SJSA1 (cell line): Measurements from ENCODE around the gene NEK10. TPM values are rescaled to one million over a fixed set of nuclear protein-coding genes. Genes with fewer than 3 reads are reported as not detected.
A peak's percentile ranks its signal among the peaks of the same experiment; 100 is the strongest.

Experiments used
- DNase-seq, 2 experiments: peaks; one replicate each; pipeline ENCODE4 v3.0.0-alpha.2; 2015 to 2020; ENCODE audit warnings: low spot score in 2 of 2, low read depth in 1 of 2
- H3K27ac ChIP-seq: fragments of 250-450 bp; sonication (Bioruptor Pico); 2 replicates; pipeline ENCODE4 v1.5.1; 2020; ENCODE audit warnings: mild to moderate bottlenecking, moderate library complexity
- H3K27me3 ChIP-seq: fragments of 250-450 bp; sonication (Bioruptor Pico); replicated peaks from 2 replicates; pipeline ENCODE4 v1.5.1; 2020; ENCODE audit warnings: mild to moderate bottlenecking, moderate library complexity
- H3K36me3 ChIP-seq: fragments of 250-450 bp; sonication (Bioruptor Pico); 2 replicates; pipeline ENCODE4 v1.5.1; 2020; ENCODE audit warnings: mild to moderate bottlenecking
- H3K4me1 ChIP-seq: fragments of 250-450 bp; sonication (Bioruptor Pico); replicated peaks from 2 replicates; pipeline ENCODE4 v1.6.1; 2021; ENCODE audit warnings: mild to moderate bottlenecking
- H3K4me3 ChIP-seq: fragments of 250-450 bp; sonication (Bioruptor Pico); 2 replicates; pipeline ENCODE4 v1.5.1; 2020; ENCODE audit warnings: mild to moderate bottlenecking
- H3K9me3 ChIP-seq: fragments of 250-450 bp; sonication (Bioruptor Pico); replicated peaks from 2 replicates; pipeline ENCODE4 v1.5.1; 2020; ENCODE audit warnings: mild to moderate bottlenecking
- total RNA-seq: library from RNA; depleted of rRNA; stranded (reverse); fragments of >200 nt; shearing (Covaris generic); gene quantifications from 2 replicates; pipeline ENCODE4 v1.2.3, GENCODE V29; 2014

NEK10 gene
- total RNA-seq, 1 experiment from 2014 or later: 1.8 TPM

DNA sequence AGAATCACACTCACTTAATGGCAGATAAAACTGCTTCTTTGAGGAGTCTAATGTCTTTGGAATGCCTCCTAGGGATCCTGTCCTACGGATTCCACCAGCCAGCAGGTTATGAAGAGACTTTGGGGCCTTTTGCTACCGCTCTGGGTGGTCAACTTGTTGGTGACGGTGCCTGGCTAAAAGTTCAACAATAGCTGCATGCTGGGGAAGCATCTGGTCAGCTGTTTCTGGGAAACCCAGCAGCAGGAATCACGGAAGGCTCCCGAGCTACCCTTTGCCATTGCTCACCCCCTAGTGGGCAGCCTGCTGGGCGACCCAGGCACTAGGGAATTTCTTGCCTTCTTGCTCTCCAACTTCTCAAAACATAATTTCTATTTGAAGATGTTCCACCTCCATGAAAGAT, 263.3 kb downstream of the NEK10 start:
- Histone ChIP-seq H3K27ac (no peak overlapping the region), H3K27me3 (no peaks in the 10 kb centered on the region)

DNA sequence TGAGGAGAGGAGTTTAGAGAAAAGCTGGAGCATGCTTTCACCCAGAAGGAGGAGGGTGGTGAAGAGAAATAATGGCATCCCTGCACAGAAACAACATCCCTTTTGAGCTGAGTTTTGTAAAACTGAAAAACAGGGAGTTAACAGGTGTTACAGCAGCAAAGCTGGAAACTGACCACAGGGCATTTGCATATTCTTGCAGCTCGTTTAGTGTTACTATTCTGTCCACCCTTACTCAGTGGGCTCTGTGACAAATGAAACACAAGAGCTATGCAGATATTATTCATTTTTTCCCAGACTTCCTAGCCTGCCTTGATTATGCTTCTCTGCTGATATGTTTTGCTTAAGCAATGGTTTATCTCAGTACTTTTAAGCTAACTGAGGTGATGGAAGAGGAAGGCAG, 272.0 kb downstream of the NEK10 start:
- Histone ChIP-seq H3K27me3 (no peaks in the 10 kb centered on the region), H3K27ac (no peak overlapping the region), H3K4me3 (no peak overlapping the region), H3K9me3 (no peaks in the 10 kb centered on the region), H3K36me3 (no peaks in the 10 kb centered on the region), H3K4me1 (no peaks in the 10 kb centered on the region)
- no peak for DNase-seq

More for the DNA sequence above, 263.3 kb downstream of the NEK10 start:
- no peaks in the 10 kb centered on the region for H3K36me3 ChIP-seq
- H3K4me1 ChIP-seq: no peaks in the 10 kb centered on the region; the same call in 1 of the 2 replicates
- peak; percentile 28 to 45 for DNase-seq
- no peaks in the 10 kb centered on the region for H3K9me3 ChIP-seq
- H3K4me3 ChIP-seq: no peak overlapping the region

DNA sequence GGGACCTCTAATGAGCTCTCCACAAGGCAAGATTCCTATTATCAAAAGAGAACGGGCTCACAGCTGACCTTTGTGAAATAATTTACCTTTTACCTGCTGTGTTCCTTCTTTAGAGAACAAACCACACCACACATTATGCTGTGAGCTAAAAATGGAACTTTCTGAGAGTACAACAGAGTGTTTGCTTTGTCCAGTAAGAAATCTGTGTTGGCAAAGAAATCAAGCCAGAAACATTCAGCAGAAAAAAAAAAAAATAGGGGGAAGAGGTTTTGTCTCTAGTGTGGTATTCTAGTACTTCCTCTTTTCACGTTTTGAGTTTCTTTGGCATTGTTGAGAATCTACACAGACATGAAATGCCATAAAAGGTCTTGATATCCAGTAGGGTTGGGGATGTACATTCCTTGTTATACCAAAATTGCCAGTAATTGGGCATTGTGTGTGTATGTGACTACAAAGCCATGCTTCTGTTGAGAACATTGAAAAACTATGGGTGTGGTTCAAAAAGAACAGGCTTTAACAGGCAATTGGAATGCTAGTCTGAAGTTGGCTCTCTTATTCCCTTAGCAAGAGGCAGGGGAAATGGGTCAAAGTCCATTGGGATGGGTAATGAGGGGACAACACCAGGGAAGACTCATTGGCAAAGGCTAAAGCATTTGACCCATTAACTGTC, 273.5 kb downstream of the NEK10 start:
- Histone ChIP-seq H3K9me3 (no peaks in the 10 kb centered on the region), H3K4me1 (no peaks in the 10 kb centered on the region), H3K36me3 (no peaks in the 10 kb centered on the region), H3K27ac (no peak overlapping the region), H3K27me3 (no peaks in the 10 kb centered on the region), H3K4me3 (no peak overlapping the region)
- no peak for DNase-seq

DNA sequence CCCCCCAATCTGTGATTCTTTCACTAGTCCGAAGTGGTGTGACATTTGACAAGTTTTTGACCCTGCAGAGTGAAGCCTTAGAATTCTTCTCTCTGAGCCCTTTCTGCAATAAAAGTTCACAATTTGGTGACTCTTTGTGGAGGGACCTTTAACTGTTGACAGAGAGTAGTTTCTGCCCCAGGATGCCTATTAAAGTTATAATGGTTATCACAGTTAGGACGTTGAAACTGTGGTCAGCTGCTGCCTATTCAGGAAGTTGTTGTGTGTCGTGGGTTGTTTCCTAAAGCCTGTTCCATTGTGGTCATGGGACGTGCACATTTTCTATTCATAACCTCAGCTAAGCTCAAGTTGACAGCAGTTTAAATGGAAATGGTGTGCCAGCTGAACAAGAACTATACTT, 274.5 kb downstream of the NEK10 start:
- no peaks in the 10 kb centered on the region for H3K27me3 ChIP-seq
- no peak overlapping the region for H3K27ac ChIP-seq
- no peaks in the 10 kb centered on the region for H3K36me3 ChIP-seq
- no peak overlapping the region for H3K4me3 ChIP-seq
- DNase-seq: no peak
- H3K4me1 ChIP-seq: 0 out of 2 replicates have a peak, but pooled peaks cover 2% of the 10 kb centered on the region
- no peaks in the 10 kb centered on the region for H3K9me3 ChIP-seq

DNA sequence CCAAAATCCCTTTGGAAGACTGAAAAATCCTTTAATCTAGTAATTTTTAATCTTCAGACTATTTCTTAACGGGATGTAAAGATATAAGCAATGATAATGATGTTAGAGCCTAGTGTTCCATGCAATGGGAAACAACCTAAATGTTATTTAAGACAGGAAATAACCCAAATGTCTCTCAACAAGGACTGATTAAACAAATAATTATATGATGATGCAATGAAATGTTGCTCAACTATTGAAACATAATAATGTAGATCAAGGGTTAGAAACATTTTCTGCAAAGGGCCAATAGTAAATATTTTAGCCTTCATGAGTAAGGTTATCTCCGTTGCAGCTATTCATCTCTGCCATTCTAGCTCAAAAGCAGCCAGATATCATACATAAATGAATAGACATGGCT, 275.4 kb downstream of the NEK10 start:
- H3K9me3 ChIP-seq: no peaks in the 10 kb centered on the region
- 0 out of 2 replicates have a peak, but pooled peaks cover 3% of the 10 kb centered on the region for H3K4me1 ChIP-seq
- H3K27ac ChIP-seq: no peak overlapping the region
- no peaks in the 10 kb centered on the region for H3K27me3 ChIP-seq
- no peak for DNase-seq
- H3K36me3 ChIP-seq: no peaks in the 10 kb centered on the region
- H3K4me3 ChIP-seq: no peak overlapping the region

DNA sequence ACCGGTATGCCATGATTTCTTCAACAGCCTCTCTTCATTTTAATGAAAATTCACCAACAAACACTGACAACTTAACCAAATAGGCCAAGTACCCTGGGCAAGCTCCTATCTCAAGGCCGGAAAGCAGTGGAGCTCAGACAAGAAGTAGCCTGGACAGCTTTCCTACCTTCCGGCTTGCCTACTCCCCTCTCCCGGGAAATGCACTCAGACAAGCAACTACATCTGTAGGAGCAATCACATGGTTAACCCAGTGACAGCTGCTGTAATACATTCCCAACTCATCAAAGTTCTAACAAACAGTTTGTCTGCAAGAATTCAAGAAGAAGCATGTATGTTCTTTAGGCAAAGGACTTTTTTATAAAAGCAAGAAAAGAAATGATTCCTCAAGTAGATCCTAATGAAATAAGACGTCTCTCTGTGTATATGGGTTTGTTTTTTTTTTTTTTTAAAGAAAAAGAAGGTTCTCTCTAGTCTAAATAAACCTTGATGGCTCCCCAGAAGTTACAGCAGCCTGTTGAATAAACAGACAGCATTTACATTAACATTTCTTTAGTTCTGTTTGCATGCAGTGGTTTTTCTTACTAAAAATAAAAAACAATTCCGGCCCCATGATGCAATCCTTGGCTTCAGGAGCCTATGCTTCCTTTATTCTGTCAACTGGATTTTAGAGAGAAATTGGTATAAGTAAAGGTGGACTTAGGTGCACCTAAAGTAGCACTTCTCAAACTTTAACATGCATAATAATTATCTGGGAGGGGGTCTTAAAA, 278.7 kb downstream of the NEK10 start:
- H3K4me3 ChIP-seq: no peak overlapping the region
- H3K36me3 ChIP-seq: no peaks in the 10 kb centered on the region
- H3K4me1 ChIP-seq: 0 out of 2 replicates have a peak, but pooled peaks cover 3% of the 10 kb centered on the region
- no peak overlapping the region for H3K27ac ChIP-seq
- no peaks in the 10 kb centered on the region for H3K9me3 ChIP-seq
- no peaks in the 10 kb centered on the region for H3K27me3 ChIP-seq
- DNase-seq: peak in 1 of 2 experiments; percentile 1

DNA sequence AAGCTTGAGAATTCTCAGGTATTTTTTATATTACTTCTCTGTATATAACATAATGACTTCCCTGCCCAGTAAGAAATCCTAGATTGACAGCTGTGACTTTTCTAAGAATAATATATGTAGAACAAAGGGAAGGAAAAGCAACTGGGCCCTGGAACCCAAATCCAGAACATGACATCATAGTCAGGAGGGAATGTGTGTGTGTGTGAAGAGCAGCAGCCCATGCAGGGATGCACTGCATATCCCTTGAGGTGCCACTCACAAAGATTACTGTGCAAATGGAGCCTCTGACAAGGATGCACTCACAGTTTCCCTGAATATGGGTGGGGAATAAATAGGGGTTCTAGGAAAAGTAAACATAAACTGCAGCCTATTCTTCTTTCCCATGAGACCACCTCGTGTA, 279.5 kb downstream of the NEK10 start:
- DNase-seq: no peak
- H3K9me3 ChIP-seq: no peaks in the 10 kb centered on the region
- H3K27ac ChIP-seq: no peak overlapping the region
- H3K4me3 ChIP-seq: no peak overlapping the region
- H3K36me3 ChIP-seq: no peaks in the 10 kb centered on the region
- 0 out of 2 replicates have a peak, but pooled peaks cover 3% of the 10 kb centered on the region for H3K4me1 ChIP-seq
- no peaks in the 10 kb centered on the region for H3K27me3 ChIP-seq

DNA sequence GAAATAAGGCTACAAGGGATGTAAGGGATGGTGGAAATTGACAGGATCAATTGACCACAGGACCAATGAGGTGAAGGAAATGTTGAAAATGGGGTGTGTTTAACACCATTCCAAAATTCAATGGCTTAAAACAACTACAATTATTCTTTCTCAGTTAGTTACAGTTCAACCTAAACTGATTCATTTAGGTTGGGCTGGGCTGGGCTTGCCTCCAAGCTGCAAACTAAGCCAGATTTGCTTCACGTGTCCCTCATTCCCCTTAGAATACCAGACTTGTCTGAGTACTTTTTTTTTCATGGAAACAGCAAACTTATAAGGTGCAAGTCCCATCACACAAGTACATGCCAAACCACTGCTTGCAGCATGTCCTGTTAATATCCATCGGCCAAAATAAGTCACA, 280.1 kb downstream of the NEK10 start:
- DNase-seq: no peak
- Histone ChIP-seq H3K36me3 (no peaks in the 10 kb centered on the region), H3K27ac (no peak overlapping the region), H3K4me3 (no peak overlapping the region), H3K9me3 (no peaks in the 10 kb centered on the region), H3K27me3 (no peaks in the 10 kb centered on the region), H3K4me1 (0 out of 2 replicates have a peak, but pooled peaks cover 3% of the 10 kb centered on the region)

DNA sequence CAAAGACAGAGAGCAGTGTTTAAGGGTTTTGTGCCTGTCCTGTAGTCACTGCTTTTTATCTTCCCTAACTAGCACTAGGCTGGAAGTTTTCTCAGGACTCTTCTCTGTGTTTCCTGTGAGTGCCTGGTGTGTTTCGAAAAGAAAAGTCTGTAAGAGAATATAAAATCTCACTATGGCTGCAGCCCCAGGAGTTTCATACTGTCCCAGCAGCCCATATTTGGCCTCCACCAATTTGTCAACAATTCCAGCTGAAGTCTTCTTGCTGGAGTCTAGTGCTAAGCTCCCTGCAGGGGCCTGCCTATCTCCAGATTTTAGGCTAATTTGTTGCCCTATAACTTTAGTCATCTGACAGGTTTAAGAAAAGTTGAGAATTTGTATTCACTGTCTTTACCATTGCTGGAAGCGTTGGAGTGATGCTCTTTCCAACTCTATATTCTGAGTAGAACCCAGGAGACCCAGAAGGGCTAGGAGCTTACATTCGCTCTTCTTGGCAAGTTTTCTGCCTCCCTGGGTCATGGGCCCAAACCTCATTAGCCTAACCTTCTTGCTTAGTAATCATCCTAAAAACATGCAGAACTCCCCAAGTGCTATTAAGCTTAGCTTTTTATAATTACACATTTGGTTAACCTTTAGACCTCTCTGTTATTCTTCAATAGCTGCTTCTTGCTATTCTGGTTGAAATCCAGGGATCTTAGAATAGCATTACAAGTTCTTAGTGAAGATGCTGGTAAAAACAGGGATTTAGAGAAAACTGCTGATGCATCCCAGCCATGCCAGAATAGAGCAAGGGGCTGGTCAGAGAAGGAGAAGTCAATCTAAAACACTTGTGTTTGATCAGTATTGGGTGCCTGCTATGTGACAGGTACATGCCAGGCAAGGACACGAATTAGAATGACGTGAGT, 283.1 kb downstream of the NEK10 start:
- Histone ChIP-seq H3K9me3 (no peaks in the 10 kb centered on the region), H3K27ac (no peak overlapping the region), H3K36me3 (no peaks in the 10 kb centered on the region), H3K27me3 (no peaks in the 10 kb centered on the region), H3K4me3 (no peak overlapping the region), H3K4me1 (0 out of 2 replicates have a peak, but pooled peaks cover 3% of the 10 kb centered on the region)
- no peak for DNase-seq

DNA sequence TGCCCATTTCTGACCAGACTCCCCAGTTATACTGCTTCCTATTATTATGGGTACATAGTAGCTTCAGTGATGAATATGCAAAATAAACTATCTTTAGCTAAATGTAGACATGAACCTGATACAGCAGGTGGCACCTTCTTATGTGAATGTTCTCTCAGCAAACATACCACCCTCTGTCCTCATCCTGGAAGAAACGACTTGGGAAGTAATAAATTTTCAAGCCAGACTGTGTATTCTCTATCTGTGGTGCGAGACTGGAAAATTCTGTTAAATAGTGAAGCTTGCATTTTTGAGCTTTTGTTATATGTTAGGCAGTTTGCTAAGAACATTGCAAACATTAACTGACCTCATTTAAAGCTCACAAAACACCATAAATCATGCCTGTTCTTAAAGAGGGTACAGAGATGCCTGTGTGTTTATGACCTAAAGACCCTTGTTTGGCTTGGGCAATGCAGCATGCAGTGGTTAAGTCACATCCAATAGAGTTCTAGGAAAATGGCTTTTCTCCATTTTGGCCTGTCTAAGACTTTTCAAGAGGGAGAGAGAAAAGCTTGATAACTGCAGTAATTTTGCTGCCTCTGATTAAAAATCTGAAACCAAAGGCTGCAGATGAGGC, 287.1 kb downstream of the NEK10 start:
- Histone ChIP-seq H3K4me1 (no peaks in the 10 kb centered on the region), H3K36me3 (no peaks in the 10 kb centered on the region), H3K9me3 (no peaks in the 10 kb centered on the region), H3K27me3 (no peaks in the 10 kb centered on the region), H3K4me3 (no peak overlapping the region), H3K27ac (no peak overlapping the region)
- no peak for DNase-seq

DNA sequence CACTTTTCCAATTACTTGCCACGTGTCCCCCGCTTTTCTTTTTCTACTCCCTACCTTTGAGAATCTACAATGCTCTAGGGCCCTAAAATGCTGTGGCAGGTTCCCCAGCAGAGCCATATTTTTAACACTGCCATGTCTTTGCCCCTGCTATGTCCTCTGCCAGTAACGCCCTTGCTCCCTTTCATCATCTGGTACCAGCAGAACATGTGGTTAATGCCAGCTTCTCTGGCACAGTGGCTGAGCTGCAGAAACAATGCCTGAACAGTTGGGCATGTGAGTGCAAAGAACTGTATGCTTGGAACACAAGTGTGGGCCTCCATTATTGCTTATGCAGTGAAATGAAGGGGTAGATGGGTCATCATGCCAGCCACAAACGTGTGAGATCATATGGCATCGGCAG, 287.6 kb downstream of the NEK10 start:
- H3K4me1 ChIP-seq: no peaks in the 10 kb centered on the region
- no peaks in the 10 kb centered on the region for H3K27me3 ChIP-seq
- no peak overlapping the region for H3K27ac ChIP-seq
- DNase-seq: no peak
- H3K4me3 ChIP-seq: no peak overlapping the region
- H3K9me3 ChIP-seq: no peaks in the 10 kb centered on the region
- no peaks in the 10 kb centered on the region for H3K36me3 ChIP-seq

DNA sequence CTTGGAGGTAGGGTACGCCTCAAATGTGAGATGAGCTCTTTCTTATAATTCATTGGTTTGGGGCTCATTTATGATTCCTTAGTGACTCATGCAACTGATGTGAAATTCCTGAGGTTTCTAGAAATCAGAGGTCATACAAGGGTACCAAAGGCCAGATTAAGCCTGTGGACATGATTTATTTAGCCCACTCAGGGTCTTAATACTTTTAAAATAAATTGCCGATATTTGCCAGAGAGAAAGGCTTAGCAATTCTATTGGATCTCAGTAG, 289.0 kb downstream of the NEK10 start:
- no peaks in the 10 kb centered on the region for H3K9me3 ChIP-seq
- H3K27me3 ChIP-seq: no peaks in the 10 kb centered on the region
- no peak overlapping the region for H3K27ac ChIP-seq
- H3K4me3 ChIP-seq: no peak overlapping the region
- no peak for DNase-seq
- no peaks in the 10 kb centered on the region for H3K36me3 ChIP-seq
- no peaks in the 10 kb centered on the region for H3K4me1 ChIP-seq

DNA sequence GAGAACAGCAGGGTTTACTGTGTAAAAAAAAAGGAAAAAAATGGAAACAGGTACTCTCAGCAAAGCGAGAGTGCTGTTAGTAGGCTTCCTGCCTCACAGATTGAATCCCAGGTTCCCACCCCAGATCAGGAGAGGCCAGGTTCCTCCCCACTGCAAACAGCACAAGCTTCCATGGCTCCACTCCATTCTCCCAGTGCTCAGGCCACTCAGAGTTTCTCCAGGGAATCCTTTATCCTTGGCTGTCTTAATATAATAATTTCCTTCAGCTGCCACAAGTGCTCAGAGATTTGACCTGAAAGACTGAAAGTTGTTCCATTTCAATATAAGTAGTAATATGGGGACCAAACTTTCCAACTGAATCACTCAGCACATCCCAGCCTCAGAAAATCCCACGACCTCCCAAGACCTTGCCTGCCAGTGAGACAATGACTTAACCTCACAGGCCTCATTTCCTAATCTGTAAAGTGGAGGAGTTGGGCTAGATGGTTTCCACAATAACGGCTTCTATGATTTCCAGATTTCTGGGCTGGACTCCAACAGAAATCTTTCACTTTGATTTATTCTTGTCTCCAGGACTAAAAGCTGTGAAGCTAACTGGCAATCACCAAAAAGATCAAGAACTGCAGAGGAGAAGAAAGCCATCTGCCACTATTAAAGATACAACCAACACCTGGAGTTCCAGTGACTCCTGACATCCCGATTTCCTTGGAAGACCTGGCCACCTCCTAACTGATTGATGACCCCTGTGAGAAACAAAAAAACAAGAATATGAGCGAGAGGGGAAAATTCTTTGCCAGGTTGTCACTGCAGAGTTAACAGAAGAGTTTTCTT, 289.5 kb downstream of the NEK10 start:
- no peak overlapping the region for H3K27ac ChIP-seq
- H3K36me3 ChIP-seq: no peaks in the 10 kb centered on the region
- DNase-seq: no peak
- H3K27me3 ChIP-seq: no peaks in the 10 kb centered on the region
- H3K4me3 ChIP-seq: no peak overlapping the region
- H3K9me3 ChIP-seq: no peaks in the 10 kb centered on the region
- no peaks in the 10 kb centered on the region for H3K4me1 ChIP-seq
